ENCODE results near the gene SLC25A25. TPM values are rescaled to one million over a fixed set of nuclear protein-coding genes. Genes with fewer than 3 reads are reported as not detected.

Gene SLC25A25
- total and polyA plus RNA-seq, 2 of the 8 experiments (the other 6 are each of a cell fraction or from before 2014, with no cell fraction given): 6.5 to 18.5 TPM

- Histone ChIP-seq H4K20me1 (replicated peaks in 1 of 2; ENCODE audit: control insufficient read depth in 1 of 2, insufficient read depth in 2 of 2, low read length in 2 of 2) (no peaks in the 10 kb centered on the region), H2AFZ (ENCODE audit: low read length) (peak overlapping the region; percentile 93), H2BK5ac (ENCODE audit: low read depth, low read length) (no peak overlapping the region), H3K14ac (ENCODE audit: insufficient read length) (no peak overlapping the region), H3K4me3 (ENCODE audit: extremely low read depth in 1 of 4, insufficient read depth in 2 of 4, low read depth in 3 of 4, low read length in 4 of 4) (peak overlapping the region in 1 of 4 experiments; percentile 10; a peak in 1 of 8 replicates), H3K4ac (replicated peaks; ENCODE audit: insufficient read length, low read depth, low read length) (no peak overlapping the region), H4K91ac (replicated peaks; ENCODE audit: insufficient read length, low read length) (peak overlapping the region; percentile 61), H4K8ac (ENCODE audit: extremely low read depth, insufficient read depth, low read length) (peak overlapping the region; percentile 87; the same call in 1 of the 2 replicates), H2BK15ac (ENCODE audit: low read length) (peak overlapping the region; percentile 21), H3K79me2 (ENCODE audit: control insufficient read depth in 1 of 2, insufficient read depth in 2 of 2, low read length in 2 of 2) (no peaks in the 10 kb centered on the region), H3K56ac (replicated peaks; ENCODE audit: insufficient read length, low read depth, low read length) (no peak overlapping the region), H3K36me3 (ENCODE audit: control insufficient read depth in 2 of 4, insufficient read depth in 4 of 4, low read length in 3 of 4) (no peaks in the 10 kb centered on the region), H3K18ac (ENCODE audit: extremely low read depth, low read length) (peak overlapping the region; percentile 71), H3K9ac (replicated peaks in 1 of 4; ENCODE audit: extremely low read depth in 1 of 4, low read depth in 3 of 4, low read length in 3 of 4) (no peak overlapping the region), H3K4me2 (ENCODE audit: insufficient read depth in 1 of 2, low read depth in 2 of 2, low read length in 2 of 2) (peak overlapping the region; percentile 2 to 45; a peak in 3 of 4 replicates), H3K27me3 (replicated peaks in 1 of 4; ENCODE audit: control insufficient read depth in 3 of 4, extremely low read depth in 1 of 4, insufficient read depth in 3 of 4, low read length in 3 of 4) (no peaks in the 10 kb centered on the region; a peak in 2 of 7 replicates), H2BK120ac (replicated peaks; ENCODE audit: low read depth, low read length) (no peak overlapping the region), H2AK5ac (ENCODE audit: low read depth, low read length) (no peak overlapping the region), H3K23me2 (ENCODE audit: low read depth, low read length) (no peaks in the 10 kb centered on the region), H2BK12ac (ENCODE audit: low read depth, low read length) (peak overlapping the region; percentile 21; the same call in 1 of the 2 replicates), H3K79me1 (ENCODE audit: low read depth, low read length) (no peaks in the 10 kb centered on the region), H3K4me1 (replicated peaks in 1 of 4; ENCODE audit: control insufficient read depth in 3 of 4, insufficient read depth in 4 of 4, low read length in 3 of 4) (peaks cover 0 to 8% (median 3%) of the 10 kb centered on the region in 4 experiments; a peak in 5 of 7 replicates), H2BK20ac (ENCODE audit: low read length) (no peak overlapping the region; the same call in 1 of the 2 replicates), H4K5ac (ENCODE audit: insufficient read length, low read depth, low read length) (no peak overlapping the region), H3K23ac (ENCODE audit: insufficient read length) (no peak overlapping the region), H3K27ac (ENCODE audit: low read depth, low read length) (no peak overlapping the region), H3K9me3 (ENCODE audit: insufficient read depth in 2 of 2, low read depth in 1 of 2, low read length in 1 of 2) (no peaks in the 10 kb centered on the region)
- CTCF ChIA-PET (ENCODE audit: partially characterized antibody): interaction anchor here (0.5 to 6.1 kb wide), 22 partner anchors 9 to 532 kb away, joined by 3 to 74 read pairs (median 4); partner anchors contain the start of genes BBLN, PIP5KL1 and PTGES2
- FAIRE-seq: no peak
- POLR2A ChIA-PET (ENCODE audit: partially characterized antibody): interaction anchor here (0.7 to 2.5 kb wide), 10 partner anchors 9 to 100 kb away, joined by 3 to 18 read pairs (median 4); partner anchors contain the start of gene BBLN
- 49% methylated on average over 19 of the region's 19 CpGs; no CpG with 5 or more reads in 1 of the 2 experiments for WGBS, 2 experiments (ENCODE audit: extremely low coverage in 1 of 2, insufficient coverage in 1 of 2, insufficient read length in 1 of 2, insufficient replicate concordance in 2 of 2, low coverage in 1 of 2, low lambda C conversion rate in 2 of 2, missing lambda C conversion rate in 1 of 2)
- peak in 1 of 2 experiments; percentile 86 for DNase-seq (ENCODE audit: low read depth in 1 of 2, low spot score in 2 of 2)
- TF ChIP-seq TAF1 (IDR thresholded peaks at IDR 0.05; ENCODE audit: low read depth, low read length) (0 out of 2 replicates have a peak, but pooled peaks have one; percentile 45), TAF7 (optimal IDR thresholded peaks at IDR 0.05; ENCODE audit: borderline replicate concordance, low read depth, low read length) (peak; percentile 26), ASH2L (IDR thresholded peaks at IDR 0.05; ENCODE audit: low read length) (no peak), CTCF (IDR thresholded peaks at IDR 0.05; ENCODE audit: control extremely low read depth in 1 of 3, insufficient read depth in 1 of 3, low read depth in 1 of 3, low read length in 3 of 3) (peak in 2 of 3 experiments; percentile 83 to 87; a peak in 3 of 4 replicates), FOSL1 (IDR thresholded peaks at IDR 0.05; ENCODE audit: insufficient read depth, low read depth, low read length) (no peak), RAD21 (IDR thresholded peaks at IDR 0.05 in 1 of 2, conservative IDR thresholded peaks at IDR 0.05 in 1 of 2; ENCODE audit: low read depth in 2 of 2, low read length in 2 of 2) (peak; percentile 21 to 41; a peak in 2 of 4 replicates), CBX8 (IDR thresholded peaks at IDR 0.05; ENCODE audit: borderline replicate concordance, low read depth, low read length) (no peak)
- TF ChIP-seq, protein P1, sequence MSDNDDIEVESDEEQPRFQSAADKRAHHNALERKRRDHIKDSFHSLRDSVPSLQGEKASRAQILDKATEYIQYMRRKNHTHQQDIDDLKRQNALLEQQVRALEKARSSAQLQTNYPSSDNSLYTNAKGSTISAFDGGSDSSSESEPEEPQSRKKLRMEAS (IDR thresholded peaks at IDR 0.05): peak; percentile 62; the same call in 1 of the 2 replicates
These were observed 82.7 kb downstream of the SLC25A25 start for GRCh38 chr9:128150594-128151308.
